Upper lobe of left lung (tissue), 6 donors: ENCODE measurements around the gene PDX1. TPM values are rescaled to one million over a fixed set of nuclear protein-coding genes. Genes with fewer than 3 reads are reported as not detected.

Experiments used
- ATAC-seq, 2 donors: fragments of 200-7000 bp; cut with Tn5 transposase; one replicate each; pipeline ENCODE4 v1.9.1; 2022; ENCODE audit warnings: mild to moderate bottlenecking in 2 of 2, moderate library complexity in 2 of 2; ENCODE audit not compliant: low FRiP score in 2 of 2
- DNase-seq, 2 donors: peaks; one replicate each; pipeline ENCODE4 v3.0.0-alpha.2; 2019 to 2020
- H3K27ac ChIP-seq, 4 donors: fragments of 200-600 bp; sonication (generic); one replicate each; pipeline ENCODE4 v1.5.1; 2016 to 2019
- H3K27me3 ChIP-seq, 4 donors: fragments of 200-600 bp; sonication (generic); one replicate each; pipeline ENCODE4 v1.5.1; 2017 to 2019
- H3K36me3 ChIP-seq, 4 donors: fragments of 200-600 bp; sonication (generic); one replicate each; pipeline ENCODE4 v1.5.1; 2016 to 2019
- H3K4me1 ChIP-seq, 4 donors: fragments of 200-600 bp; sonication (generic); one replicate each; pipeline ENCODE4 v1.5.1; 2018 to 2019
- H3K4me3 ChIP-seq, 4 donors: fragments of 200-600 bp; sonication (generic); one replicate each; pipeline ENCODE4 v1.5.1; 2017 to 2019; ENCODE audit warnings: mild to moderate bottlenecking in 2 of 4, moderate library complexity in 1 of 4
- H3K9me3 ChIP-seq, 4 donors: fragments of 200-600 bp; sonication (generic); one replicate each; pipeline ENCODE4 v1.5.1; 2018 to 2019
- EP300 ChIP-seq, 4 donors: sonication (generic); formaldehyde crosslinking; IDR thresholded peaks; one replicate each; pipeline ENCODE4 v1.5.1; 2017; ENCODE audit warnings: antibody characterized with exemption in 4 of 4, control low read depth in 2 of 4
- POLR2A ChIP-seq, 4 donors: fragments of 450-650 bp; IDR thresholded peaks; one replicate each; pipeline ENCODE4 v1.5.1; 2016 to 2017; ENCODE audit warnings: antibody characterized with exemption in 4 of 4, mild to moderate bottlenecking in 2 of 4
- POLR2AphosphoS5 ChIP-seq, 2 donors: sonication (generic); formaldehyde crosslinking; IDR thresholded peaks; one replicate each; pipeline ENCODE4 v1.5.1; 2017; ENCODE audit warnings: antibody characterized with exemption in 2 of 2
- WGBS, 2 donors: methylation state at CpG; one replicate each; pipeline ENCODE4 v1.1.5; 2017 to 2018; 5-methylcytosine and 5-hydroxymethylcytosine counted together
- total RNA-seq, 6 donors: library from RNA; depleted of rRNA in 4 of 6; stranded (reverse); fragments of >200 nt in 4 of 6; gene quantifications; one replicate each; pipeline versions ENCODE4 v1.1.0 to v1.2.1, GENCODE V29; 2016 to 2021
- TF ChIP-seq, protein P1 (sequence below), 6 experiments: fragments of 450-650 bp in 4 of 6; fragments of 200-600 bp in 2 of 6; sonication (generic) in 2 of 6; IDR thresholded peaks; one replicate each; pipeline ENCODE4 v1.5.1; 2016 to 2019; ENCODE audit warnings: antibody characterized with exemption in 6 of 6
- donor health status: DM: no; HTN: no; CAD: no; lungs with moderate emphysema.
- donor health status: DM: no; HTN: yes; CAD: no; lungs with severe emphysema.

PDX1 gene
- total RNA-seq, 6 donors from 2014 or later = not detected

DNA sequence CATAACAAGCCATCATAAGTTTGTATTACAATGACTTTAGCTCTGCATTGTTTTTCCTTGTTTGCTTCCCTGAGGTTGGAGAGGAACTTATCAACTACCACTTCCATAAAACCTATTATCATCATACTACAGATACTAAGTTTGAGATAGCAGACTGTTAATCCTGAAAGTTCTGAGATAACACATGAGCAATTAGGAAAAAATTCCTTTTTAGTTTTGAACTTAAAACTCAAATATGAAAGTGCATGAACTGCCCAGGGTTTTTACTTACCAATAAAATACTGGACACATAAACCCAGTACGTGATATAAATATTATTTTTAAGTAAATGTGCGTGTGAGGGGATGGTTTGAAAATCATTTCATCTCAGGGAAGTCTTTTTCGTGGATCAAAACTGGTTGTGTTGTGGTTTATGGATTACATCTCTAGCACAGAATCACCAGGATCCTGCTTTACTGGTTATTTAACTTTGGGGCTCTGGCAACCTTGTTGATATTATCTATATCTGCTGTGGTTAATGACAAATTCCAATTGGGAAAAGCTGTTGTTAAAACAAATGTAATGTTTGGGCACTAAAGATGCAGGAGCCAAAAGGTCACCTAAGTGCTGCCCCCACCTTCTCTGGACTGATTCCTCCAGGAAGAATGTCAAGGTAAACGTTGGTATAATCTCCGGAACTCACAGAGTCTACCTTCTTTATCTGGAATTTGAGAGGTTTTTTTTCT, 36.9 kb downstream of the PDX1 start:
- 14 to 18% methylated on average over 5 of the region's 5 CpGs for WGBS, 2 donors
- Histone ChIP-seq H3K36me3 (no peaks in the 10 kb centered on the region), H3K27ac (no peak overlapping the region), H3K27me3 (peaks cover 2 to 69% (median 39%) of the 10 kb centered on the region in 4 donors), H3K4me1 (peaks cover 21 to 45% (median 33%) of the 10 kb centered on the region in 4 donors), H3K9me3 (no peaks in the 10 kb centered on the region), H3K4me3 (no peak overlapping the region)
- TF ChIP-seq EP300 (IDR thresholded peaks at IDR 0.05) (no peak), POLR2A (IDR thresholded peaks at IDR 0.05) (no peak), POLR2AphosphoS5 (IDR thresholded peaks at IDR 0.05) (no peak)
- TF ChIP-seq, protein P1, sequence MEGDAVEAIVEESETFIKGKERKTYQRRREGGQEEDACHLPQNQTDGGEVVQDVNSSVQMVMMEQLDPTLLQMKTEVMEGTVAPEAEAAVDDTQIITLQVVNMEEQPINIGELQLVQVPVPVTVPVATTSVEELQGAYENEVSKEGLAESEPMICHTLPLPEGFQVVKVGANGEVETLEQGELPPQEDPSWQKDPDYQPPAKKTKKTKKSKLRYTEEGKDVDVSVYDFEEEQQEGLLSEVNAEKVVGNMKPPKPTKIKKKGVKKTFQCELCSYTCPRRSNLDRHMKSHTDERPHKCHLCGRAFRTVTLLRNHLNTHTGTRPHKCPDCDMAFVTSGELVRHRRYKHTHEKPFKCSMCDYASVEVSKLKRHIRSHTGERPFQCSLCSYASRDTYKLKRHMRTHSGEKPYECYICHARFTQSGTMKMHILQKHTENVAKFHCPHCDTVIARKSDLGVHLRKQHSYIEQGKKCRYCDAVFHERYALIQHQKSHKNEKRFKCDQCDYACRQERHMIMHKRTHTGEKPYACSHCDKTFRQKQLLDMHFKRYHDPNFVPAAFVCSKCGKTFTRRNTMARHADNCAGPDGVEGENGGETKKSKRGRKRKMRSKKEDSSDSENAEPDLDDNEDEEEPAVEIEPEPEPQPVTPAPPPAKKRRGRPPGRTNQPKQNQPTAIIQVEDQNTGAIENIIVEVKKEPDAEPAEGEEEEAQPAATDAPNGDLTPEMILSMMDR (IDR thresholded peaks at IDR 0.05) = no peak
- ATAC-seq (no peak), DNase-seq (no peak)

DNA sequence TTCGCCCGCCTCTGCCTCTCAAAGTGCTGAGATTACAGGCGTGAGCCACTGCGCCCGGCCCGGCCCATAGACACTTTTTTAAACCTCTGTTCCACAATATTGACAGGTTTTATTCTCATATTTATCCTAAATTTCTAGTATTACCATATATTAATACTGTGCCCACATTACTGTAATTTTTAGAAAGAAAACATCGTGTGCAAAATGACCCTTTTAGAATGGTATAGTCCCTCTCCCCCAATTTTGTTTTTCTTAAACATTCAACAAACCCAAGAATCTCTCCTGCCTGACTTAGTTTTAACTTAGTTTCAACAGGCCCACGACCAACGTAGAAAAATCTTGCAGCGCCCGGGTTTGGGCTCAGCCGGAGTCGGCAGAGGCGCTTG, 40.2 kb downstream of the PDX1 start:
- ATAC-seq = no peak
- TF ChIP-seq POLR2A (IDR thresholded peaks at IDR 0.05) (no peak), EP300 (IDR thresholded peaks at IDR 0.05) (no peak), POLR2AphosphoS5 (IDR thresholded peaks at IDR 0.05) (no peak)
- TF ChIP-seq, protein P1 (IDR thresholded peaks at IDR 0.05) = no peak
- peak overlapping the region in 2 of 4 donors; percentile 32 to 34 for H3K4me3 ChIP-seq
- peaks cover 13 to 23% (median 15%) of the 10 kb centered on the region in 4 donors for H3K4me1 ChIP-seq
- WGBS, 2 donors = 11 to 16% methylated on average over 14 of the region's 14 CpGs
- no peaks in the 10 kb centered on the region for H3K9me3 ChIP-seq
- no peaks in the 10 kb centered on the region for H3K36me3 ChIP-seq
- no peak overlapping the region for H3K27ac ChIP-seq
- H3K27me3 ChIP-seq = peaks cover 0 to 68% (median 32%) of the 10 kb centered on the region in 4 donors
- no peak for DNase-seq

DNA sequence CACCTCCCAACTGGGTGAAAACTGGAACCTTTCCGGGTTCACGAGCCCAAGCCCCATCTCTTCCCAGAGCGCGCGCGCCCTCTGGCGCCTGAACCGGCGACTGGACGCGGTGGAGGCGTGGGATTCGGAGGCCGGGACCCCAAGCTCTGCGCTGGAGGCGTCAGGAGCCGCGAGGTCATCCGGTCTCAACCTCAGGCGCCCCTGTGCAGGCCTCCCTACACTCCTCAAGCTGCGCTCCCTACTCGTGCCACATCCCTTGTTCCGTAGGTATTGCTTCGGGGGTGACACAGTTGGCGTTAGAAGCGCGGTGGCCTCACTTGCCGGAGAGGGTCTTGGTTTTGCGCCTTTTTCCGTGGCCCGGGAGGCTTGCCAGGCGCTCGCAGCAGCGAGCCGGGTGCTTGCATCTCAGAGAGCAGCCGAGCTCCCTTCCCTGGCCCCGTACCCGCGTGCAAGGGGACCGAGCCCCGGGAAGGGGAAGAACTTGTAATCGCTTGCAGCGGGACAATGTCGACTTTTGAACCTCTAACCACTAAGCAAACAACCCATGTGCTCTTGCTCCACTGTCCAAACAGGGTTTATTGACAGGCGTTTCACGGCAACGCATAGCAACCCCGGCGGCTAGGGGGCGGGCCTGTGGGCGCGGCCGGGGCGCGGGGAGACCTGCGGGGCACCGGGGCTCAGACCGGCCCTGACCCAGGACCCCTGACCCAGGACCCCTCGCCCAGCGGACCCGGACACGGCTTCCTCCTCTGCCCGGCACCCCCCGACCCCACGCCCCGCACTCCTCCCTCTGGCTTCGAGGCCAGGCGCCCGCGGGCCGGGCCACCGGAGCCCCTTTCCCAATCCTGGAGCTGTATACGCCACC, 40.8 kb downstream of the PDX1 start:
- Histone ChIP-seq H3K36me3 (no peaks in the 10 kb centered on the region), H3K4me1 (peaks cover 13 to 22% (median 15%) of the 10 kb centered on the region in 4 donors), H3K27me3 (peaks cover 0 to 68% (median 34%) of the 10 kb centered on the region in 4 donors), H3K27ac (no peak overlapping the region), H3K4me3 (peak overlapping the region in 3 of 4 donors; percentile 32 to 43 (median 34)), H3K9me3 (no peaks in the 10 kb centered on the region)
- DNase-seq (peak; percentile 64 to 93), ATAC-seq (peak; percentile 56 to 80)
- 2 to 3% methylated on average over 15 to 70 of the region's 73 CpGs for WGBS, 2 donors
- TF ChIP-seq EP300 (IDR thresholded peaks at IDR 0.05) = no peak
- TF ChIP-seq, protein P1 (IDR thresholded peaks at IDR 0.05) = peak in 4 of 6 experiments; percentile 16 to 40 (median 28)

DNA sequence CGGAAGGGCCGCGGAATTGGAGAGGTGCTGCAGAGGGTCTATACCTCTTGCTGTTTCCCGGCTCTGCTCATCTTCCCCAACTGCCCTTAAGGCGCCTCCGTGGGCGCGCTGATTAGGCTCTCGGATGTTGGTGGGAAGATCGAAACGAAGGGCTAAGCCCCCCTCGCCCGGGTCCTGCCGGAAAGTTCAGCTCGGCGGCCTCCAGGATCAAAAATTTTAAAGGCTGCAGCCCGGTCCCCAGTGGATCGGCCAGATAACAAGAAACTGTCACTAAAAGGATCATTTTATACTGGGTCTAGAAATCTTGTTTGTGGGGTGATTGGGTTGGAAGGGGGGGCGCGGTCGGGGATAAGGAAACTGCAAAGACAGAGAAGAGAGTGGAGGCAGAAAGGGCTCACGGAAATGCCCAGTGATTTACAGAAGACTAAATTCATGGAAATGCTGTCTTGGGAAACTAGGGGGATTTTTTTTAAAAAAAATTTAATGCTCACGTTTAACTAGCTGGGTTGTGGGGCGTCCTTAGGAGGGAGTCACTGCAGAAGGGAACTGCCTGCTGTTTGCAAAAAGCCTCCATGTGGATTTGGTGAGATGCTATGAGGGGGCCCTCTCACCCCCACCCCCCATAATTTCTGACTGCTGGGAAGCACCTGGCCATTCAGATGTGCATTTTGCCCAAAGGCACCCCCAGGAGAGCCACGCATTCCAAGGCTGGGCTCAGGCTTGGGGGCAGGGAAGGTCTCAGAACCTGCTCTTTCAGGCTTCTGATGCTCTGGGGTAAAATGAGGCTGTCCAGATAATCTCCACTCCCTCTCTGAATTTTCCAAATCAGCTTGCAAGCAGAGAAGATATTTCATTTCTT, 41.7 kb downstream of the PDX1 start:
- peaks cover 13 to 27% (median 15%) of the 10 kb centered on the region in 4 donors for H3K4me1 ChIP-seq
- 7 to 10% methylated on average over 11 to 25 of the region's 25 CpGs for WGBS, 2 donors
- H3K36me3 ChIP-seq = no peaks in the 10 kb centered on the region
- TF ChIP-seq POLR2A (IDR thresholded peaks at IDR 0.05) (no peak), POLR2AphosphoS5 (IDR thresholded peaks at IDR 0.05) (no peak), EP300 (IDR thresholded peaks at IDR 0.05) (no peak)
- TF ChIP-seq, protein P1 (IDR thresholded peaks at IDR 0.05) = no peak
- H3K27ac ChIP-seq = no peak overlapping the region
- ATAC-seq (no peak), DNase-seq (no peak)
- peak overlapping the region in 3 of 4 donors; percentile 32 to 43 (median 34) for H3K4me3 ChIP-seq
- no peaks in the 10 kb centered on the region for H3K9me3 ChIP-seq
- H3K27me3 ChIP-seq = peaks cover 2 to 74% (median 35%) of the 10 kb centered on the region in 4 donors
